Calu3 (cell line): ENCODE results near the gene HMX2. TPM values are rescaled to one million over a fixed set of nuclear protein-coding genes. Genes with fewer than 3 reads are reported as not detected.

Source experiments
- BruUV-seq: library from RNA; stranded (reverse); fragments of 400-500 nt; replicated peaks from 2 replicates; lab custom pipeline; 2021; lab: Mats Ljungman, UMichigan
- CTCF ChIA-PET: fragments of 300-600 bp; sonication (Branson Sonifier 250); formaldehyde crosslinking; loops from one replicate; lab custom pipeline; 2022; ENCODE audit warnings: antibody characterized with exemption; lab: Charles Lee
- DNase-seq: peaks from one replicate; pipeline ENCODE4 v3.0.0; 2022
- H3K27ac Mint-ChIP-seq: one replicate; pipeline ENCODE4 v1.8.0; 2022; ENCODE audit warnings: mixed read lengths; ENCODE audit not compliant: unreplicated experiment
- H3K27me3 Mint-ChIP-seq: one replicate; pipeline ENCODE4 v1.8.0; 2022; ENCODE audit warnings: mixed read lengths; ENCODE audit not compliant: unreplicated experiment
- H3K36me3 Mint-ChIP-seq: one replicate; pipeline ENCODE4 v1.8.0; 2022; ENCODE audit warnings: mild to moderate bottlenecking, moderate library complexity, mixed read lengths; ENCODE audit not compliant: insufficient read depth, unreplicated experiment
- H3K4me1 Mint-ChIP-seq: one replicate; pipeline ENCODE4 v1.8.0; 2022; ENCODE audit warnings: mild to moderate bottlenecking, low read depth, mixed read lengths; ENCODE audit not compliant: unreplicated experiment
- H3K4me3 Mint-ChIP-seq: one replicate; pipeline ENCODE4 v1.8.0; 2022; ENCODE audit warnings: mild to moderate bottlenecking, low read depth, moderate library complexity, mixed read lengths; ENCODE audit not compliant: unreplicated experiment
- H3K9me3 Mint-ChIP-seq: one replicate; pipeline ENCODE4 v1.8.0; 2022; ENCODE audit warnings: low read depth, mixed read lengths; ENCODE audit not compliant: unreplicated experiment
- CTCF ChIP-seq: fragments of 200-600 bp; IDR thresholded peaks from one replicate; pipeline ENCODE4 v1.8.0; 2022; ENCODE audit warnings: antibody characterized with exemption; ENCODE audit not compliant: unreplicated experiment
- intact Hi-C: fragments of 100-400 bp; cut with micrococcal nuclease; formaldehyde crosslinking; loops from one replicate; pipeline ENCODE4 v1.10.0; 2022; ENCODE audit not compliant: unreplicated experiment
- total RNA-seq: library from RNA; stranded (reverse); gene quantifications from 2 replicates; pipeline ENCODE4 v1.2.3, GENCODE V29; 2022

HMX2 gene
- total RNA-seq, 1 experiment from 2014 or later: not detected

GRCh38 chr10:123103944-123104343 lies 44.0 kb upstream of the HMX2 start:
- DNase-seq: no peak
- no peak overlapping the region for H3K4me3 Mint-ChIP-seq
- no peak overlapping the region for H3K27ac Mint-ChIP-seq
- no peaks in the 10 kb centered on the region for H3K4me1 Mint-ChIP-seq
- intact Hi-C loops: no loop called here
- H3K27me3 Mint-ChIP-seq: peaks cover 11% of the 10 kb centered on the region
- H3K9me3 Mint-ChIP-seq: no peaks in the 10 kb centered on the region
- TF ChIP-seq CTCF: no peak
- H3K36me3 Mint-ChIP-seq: no peaks in the 10 kb centered on the region
- BruUV-seq: no TSS peak
- CTCF ChIA-PET: no interaction called here

- Mint-ChIP-seq H3K9me3 (no peaks in the 10 kb centered on the region), H3K27me3 (peaks cover 19% of the 10 kb centered on the region), H3K4me1 (no peaks in the 10 kb centered on the region), H3K27ac (no peak overlapping the region), H3K4me3 (no peak overlapping the region), H3K36me3 (no peaks in the 10 kb centered on the region)
- intact Hi-C loops: no loop called here
- no peak for TF ChIP-seq CTCF
- no peak for DNase-seq
- CTCF ChIA-PET: no interaction called here
- no TSS peak for BruUV-seq
Observed at GRCh38 chr10:123109466-123109865, 38.5 kb upstream of the HMX2 start.

- CTCF ChIA-PET: no interaction called here
- no TSS peak for BruUV-seq
- H3K9me3 Mint-ChIP-seq: no peaks in the 10 kb centered on the region
- intact Hi-C loops: no loop called here
- DNase-seq: no peak
- H3K4me3 Mint-ChIP-seq: no peak overlapping the region
- no peaks in the 10 kb centered on the region for H3K36me3 Mint-ChIP-seq
- no peak for TF ChIP-seq CTCF
- no peaks in the 10 kb centered on the region for H3K4me1 Mint-ChIP-seq
- peaks cover 43% of the 10 kb centered on the region for H3K27me3 Mint-ChIP-seq
- no peak overlapping the region for H3K27ac Mint-ChIP-seq
Observed at GRCh38 chr10:123117644-123118417, 30.1 kb upstream of the HMX2 start.

GRCh38 chr10:123119081-123119480 lies 28.9 kb upstream of the HMX2 start:
- Mint-ChIP-seq H3K27me3 (peaks cover 44% of the 10 kb centered on the region), H3K27ac (no peak overlapping the region), H3K4me1 (no peaks in the 10 kb centered on the region), H3K4me3 (no peak overlapping the region), H3K9me3 (no peaks in the 10 kb centered on the region), H3K36me3 (no peaks in the 10 kb centered on the region)
- no peak for DNase-seq
- TF ChIP-seq CTCF: no peak
- intact Hi-C loops: no loop called here
- no TSS peak for BruUV-seq
- CTCF ChIA-PET: no interaction called here
